ENCODE data around the gene LMNB1.

LMNB1 gene

DNA sequence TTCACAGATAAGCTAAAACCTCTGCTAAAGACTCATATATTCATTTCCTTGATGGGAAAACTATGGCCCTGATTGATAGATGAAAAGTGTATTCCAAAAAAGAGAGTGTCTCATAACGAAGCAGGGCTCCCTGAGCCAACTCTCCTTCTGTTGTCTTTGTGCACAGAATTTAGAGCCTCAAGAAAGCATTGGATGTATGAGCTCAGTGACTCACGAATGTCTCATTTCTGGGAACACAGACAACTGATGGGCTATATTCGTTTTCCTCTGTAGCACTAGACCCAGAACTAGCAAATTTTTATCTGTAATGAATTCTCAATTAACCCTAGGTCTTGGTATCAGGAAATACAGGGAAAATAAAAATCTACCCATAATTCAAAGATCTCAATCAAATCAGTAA is 88.4 kb downstream of the LMNB1 start:
- no peak overlapping the region for H3K9ac ChIP-seq (ENCODE audit: low read depth, low read length, poor library complexity, severe bottlenecking)
- no peak for TF ChIP-seq EZH2phosphoT487 (IDR thresholded peaks at IDR 0.05; ENCODE audit: borderline replicate concordance)
- TF ChIP-seq, protein P1, sequence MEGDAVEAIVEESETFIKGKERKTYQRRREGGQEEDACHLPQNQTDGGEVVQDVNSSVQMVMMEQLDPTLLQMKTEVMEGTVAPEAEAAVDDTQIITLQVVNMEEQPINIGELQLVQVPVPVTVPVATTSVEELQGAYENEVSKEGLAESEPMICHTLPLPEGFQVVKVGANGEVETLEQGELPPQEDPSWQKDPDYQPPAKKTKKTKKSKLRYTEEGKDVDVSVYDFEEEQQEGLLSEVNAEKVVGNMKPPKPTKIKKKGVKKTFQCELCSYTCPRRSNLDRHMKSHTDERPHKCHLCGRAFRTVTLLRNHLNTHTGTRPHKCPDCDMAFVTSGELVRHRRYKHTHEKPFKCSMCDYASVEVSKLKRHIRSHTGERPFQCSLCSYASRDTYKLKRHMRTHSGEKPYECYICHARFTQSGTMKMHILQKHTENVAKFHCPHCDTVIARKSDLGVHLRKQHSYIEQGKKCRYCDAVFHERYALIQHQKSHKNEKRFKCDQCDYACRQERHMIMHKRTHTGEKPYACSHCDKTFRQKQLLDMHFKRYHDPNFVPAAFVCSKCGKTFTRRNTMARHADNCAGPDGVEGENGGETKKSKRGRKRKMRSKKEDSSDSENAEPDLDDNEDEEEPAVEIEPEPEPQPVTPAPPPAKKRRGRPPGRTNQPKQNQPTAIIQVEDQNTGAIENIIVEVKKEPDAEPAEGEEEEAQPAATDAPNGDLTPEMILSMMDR (conservative IDR thresholded peaks at IDR 0.05; ENCODE audit: low read length), result no peak
- H3K4me1 ChIP-seq (ENCODE audit: insufficient read depth, low read length, poor library complexity, severe bottlenecking), result no peaks in the 10 kb centered on the region
- no peak overlapping the region for H2AFZ ChIP-seq (ENCODE audit: low read length)
- no peaks in the 10 kb centered on the region for H3K9me3 ChIP-seq (ENCODE audit: insufficient read depth, low read depth, low read length)
- H4K20me1 ChIP-seq (ENCODE audit: insufficient read depth, low read length, poor library complexity, severe bottlenecking), result no peaks in the 10 kb centered on the region
- no peak overlapping the region for H3K4me2 ChIP-seq (ENCODE audit: low read depth, low read length, poor library complexity, severe bottlenecking)
- H3K36me3 ChIP-seq (ENCODE audit: insufficient read depth, low read length), result no peaks in the 10 kb centered on the region
- H3F3A ChIP-seq (ENCODE audit: low read depth), result no peaks in the 10 kb centered on the region
- no peaks in the 10 kb centered on the region for H3K27me3 ChIP-seq (ENCODE audit: insufficient read depth, low read length, poor library complexity, severe bottlenecking)
- H3K9me2 ChIP-seq (replicated peaks; ENCODE audit: low read depth, low read length), result no peaks in the 10 kb centered on the region
- H3K4me3 ChIP-seq (ENCODE audit: low read length, poor library complexity, severe bottlenecking), result no peak overlapping the region
- no peaks in the 10 kb centered on the region for H3K79me2 ChIP-seq (ENCODE audit: insufficient read depth, low read length)

DNA sequence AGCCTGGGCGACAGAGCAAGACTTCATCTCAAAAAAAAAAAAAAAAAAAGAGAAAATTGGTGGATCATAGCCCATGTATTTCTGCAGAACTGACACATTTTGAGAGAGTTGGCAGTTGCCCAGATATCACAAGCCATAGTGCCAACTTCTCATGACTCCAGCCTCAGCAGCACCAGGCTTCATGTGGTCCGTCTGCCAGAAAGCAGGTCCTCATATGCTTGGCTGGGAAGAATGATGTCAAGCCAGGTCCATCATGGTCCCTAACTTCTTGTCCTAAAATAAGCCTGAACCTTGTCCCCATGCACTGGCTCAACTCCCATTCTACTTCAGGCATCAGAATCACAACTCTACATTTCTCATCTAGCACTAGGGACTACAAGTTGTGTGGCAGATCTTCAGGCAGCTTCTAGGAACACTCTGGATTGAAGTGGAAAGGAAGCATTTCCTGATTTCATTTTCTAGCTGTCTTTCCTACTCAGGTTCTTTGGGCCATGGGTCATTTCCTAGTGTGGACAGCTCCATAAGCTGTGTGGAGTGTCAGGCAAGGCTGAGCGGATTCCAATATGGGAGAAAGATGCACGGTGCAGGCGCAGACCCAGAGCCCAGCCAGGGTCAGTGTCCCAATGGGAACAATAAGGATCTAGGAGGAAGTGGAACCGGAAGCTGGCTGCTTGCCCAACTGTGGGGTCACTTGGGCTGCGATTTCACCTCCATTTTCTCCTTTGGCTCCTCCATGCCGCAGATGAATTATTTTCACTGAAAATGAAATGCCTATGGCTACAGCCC is 90.1 kb downstream of the LMNB1 start:
- no peak overlapping the region for H3K4me2 ChIP-seq (ENCODE audit: low read depth, low read length, poor library complexity, severe bottlenecking)
- no peaks in the 10 kb centered on the region for H3K4me1 ChIP-seq (ENCODE audit: insufficient read depth, low read length, poor library complexity, severe bottlenecking)
- H3F3A ChIP-seq (ENCODE audit: low read depth), result no peaks in the 10 kb centered on the region
- TF ChIP-seq, protein P1 (conservative IDR thresholded peaks at IDR 0.05; ENCODE audit: low read length), result no peak
- TF ChIP-seq EZH2phosphoT487 (IDR thresholded peaks at IDR 0.05; ENCODE audit: borderline replicate concordance), result no peak
- H3K4me3 ChIP-seq (ENCODE audit: low read length, poor library complexity, severe bottlenecking), result no peak overlapping the region
- H3K9me2 ChIP-seq (replicated peaks; ENCODE audit: low read depth, low read length), result no peaks in the 10 kb centered on the region
- no peaks in the 10 kb centered on the region for H3K27me3 ChIP-seq (ENCODE audit: insufficient read depth, low read length, poor library complexity, severe bottlenecking)
- H3K9me3 ChIP-seq (ENCODE audit: insufficient read depth, low read depth, low read length), result no peaks in the 10 kb centered on the region
- no peaks in the 10 kb centered on the region for H3K36me3 ChIP-seq (ENCODE audit: insufficient read depth, low read length)
- H2AFZ ChIP-seq (ENCODE audit: low read length), result no peak overlapping the region
- no peaks in the 10 kb centered on the region for H3K79me2 ChIP-seq (ENCODE audit: insufficient read depth, low read length)
- H4K20me1 ChIP-seq (ENCODE audit: insufficient read depth, low read length, poor library complexity, severe bottlenecking), result no peaks in the 10 kb centered on the region
- H3K9ac ChIP-seq (ENCODE audit: low read depth, low read length, poor library complexity, severe bottlenecking), result no peak overlapping the region

DNA sequence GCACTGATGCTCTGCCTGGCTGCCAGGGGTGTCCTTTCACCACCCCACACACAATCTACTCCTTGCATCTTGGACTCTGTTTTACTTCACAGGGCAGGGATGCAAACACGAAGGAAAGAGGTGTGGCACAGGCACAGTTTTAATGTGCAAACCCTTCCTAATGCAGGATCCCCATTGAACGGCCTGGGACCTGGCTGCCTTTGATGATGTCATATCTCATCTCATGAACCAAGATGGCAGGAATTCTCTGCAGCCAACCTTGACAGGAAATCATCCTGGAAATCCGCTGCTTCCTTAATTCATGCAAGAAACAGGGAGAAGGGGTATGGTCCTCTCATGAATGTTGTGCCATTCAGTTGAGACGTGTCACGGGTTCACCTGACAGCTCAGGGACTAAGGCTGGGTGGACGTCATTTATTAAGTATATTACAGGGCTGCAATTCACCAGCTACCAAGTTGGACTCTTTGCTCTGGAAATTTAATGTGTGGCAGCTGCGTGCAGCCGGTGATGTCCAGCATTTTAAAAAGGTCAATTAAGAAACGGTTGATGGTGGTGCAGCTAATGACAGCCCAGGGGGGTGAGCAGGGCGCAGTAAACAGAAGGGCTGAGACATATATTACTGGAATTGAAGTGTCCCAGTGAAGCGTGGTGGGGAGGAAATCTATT is 91.5 kb downstream of the LMNB1 start:
- Histone ChIP-seq H3K9me2 (replicated peaks; ENCODE audit: low read depth, low read length) (no peaks in the 10 kb centered on the region), H3K4me3 (ENCODE audit: low read length, poor library complexity, severe bottlenecking) (no peak overlapping the region), H4K20me1 (ENCODE audit: insufficient read depth, low read length, poor library complexity, severe bottlenecking) (no peaks in the 10 kb centered on the region), H3K9ac (ENCODE audit: low read depth, low read length, poor library complexity, severe bottlenecking) (no peak overlapping the region), H3K36me3 (ENCODE audit: insufficient read depth, low read length) (no peaks in the 10 kb centered on the region), H3K27me3 (ENCODE audit: insufficient read depth, low read length, poor library complexity, severe bottlenecking) (no peaks in the 10 kb centered on the region), H3K9me3 (ENCODE audit: insufficient read depth, low read depth, low read length) (no peaks in the 10 kb centered on the region), H3K4me1 (ENCODE audit: insufficient read depth, low read length, poor library complexity, severe bottlenecking) (no peaks in the 10 kb centered on the region), H2AFZ (ENCODE audit: low read length) (no peak overlapping the region), H3F3A (ENCODE audit: low read depth) (no peaks in the 10 kb centered on the region), H3K79me2 (ENCODE audit: insufficient read depth, low read length) (no peaks in the 10 kb centered on the region), H3K4me2 (ENCODE audit: low read depth, low read length, poor library complexity, severe bottlenecking) (no peak overlapping the region)
- no peak for TF ChIP-seq EZH2phosphoT487 (IDR thresholded peaks at IDR 0.05; ENCODE audit: borderline replicate concordance)
- TF ChIP-seq, protein P1 (conservative IDR thresholded peaks at IDR 0.05; ENCODE audit: low read length), result no peak

All from Loucy (cell line).